Lung (tissue), 12 donors: ENCODE measurements around the gene RIIAD1. TPM values are rescaled to one million over a fixed set of nuclear protein-coding genes. Genes with fewer than 3 reads are reported as not detected.
"Not testable (repeated sequence)": the region's sequence is repeated elsewhere in the genome, so short reads cannot be mapped to it uniquely, and the experiment has no call there.

Source experiments
- ATAC-seq: fragments of 200-7000 bp; cut with Tn5 transposase; one replicate; pipeline ENCODE4 v1.9.1; 2020; ENCODE audit warnings: moderate number of reproducible peaks; ENCODE audit not compliant: insufficient read depth, low FRiP score
- DNase-seq, 3 donors: peaks; one replicate each; pipeline ENCODE4 v3.0.0-alpha.2; 2013 to 2017
- H3K27ac ChIP-seq, 2 donors: one replicate each; pipeline ENCODE4 v1.5.1; 2013; ENCODE audit warnings: mild to moderate bottlenecking in 2 of 2, moderate library complexity in 2 of 2, control low read depth in 1 of 2, inconsistent platforms in 1 of 2, low read depth in 1 of 2, low read length in 1 of 2
- H3K27me3 ChIP-seq, 3 donors: one replicate each; pipeline ENCODE4 v1.5.1; 2013; ENCODE audit warnings: low read length in 2 of 3; ENCODE audit not compliant: control insufficient read depth in 3 of 3, insufficient read depth in 3 of 3
- H3K36me3 ChIP-seq, 4 donors: one replicate each; pipeline ENCODE4 v1.5.1; 2013; ENCODE audit warnings: low read length in 4 of 4, mild to moderate bottlenecking in 1 of 4, moderate library complexity in 1 of 4; ENCODE audit not compliant: control insufficient read depth in 4 of 4, insufficient read depth in 4 of 4
- H3K4me1 ChIP-seq, 5 donors: one replicate each; pipeline ENCODE4 v1.5.1; 2013; ENCODE audit warnings: low read length in 5 of 5, mild to moderate bottlenecking in 2 of 5, moderate library complexity in 1 of 5; ENCODE audit not compliant: control insufficient read depth in 5 of 5, insufficient read depth in 5 of 5
- H3K4me3 ChIP-seq: one replicate; pipeline ENCODE4 v1.5.1; 2013; ENCODE audit warnings: mild to moderate bottlenecking, control low read depth, moderate library complexity
- H3K9ac ChIP-seq, 2 donors: one replicate each; pipeline ENCODE4 v1.5.1; 2013; ENCODE audit warnings: low read length in 2 of 2, control low read depth in 1 of 2; ENCODE audit not compliant: insufficient read depth in 1 of 2
- H3K9me3 ChIP-seq, 4 donors: one replicate each; pipeline ENCODE4 v1.5.1; 2013; ENCODE audit warnings: low read length in 3 of 4, mild to moderate bottlenecking in 1 of 4, moderate library complexity in 1 of 4; ENCODE audit not compliant: control insufficient read depth in 4 of 4, insufficient read depth in 3 of 4
- CTCF ChIP-seq: IDR thresholded peaks from 2 replicates; pipeline ENCODE4 v1.5.1; 2012; ENCODE audit warnings: mild to moderate bottlenecking; ENCODE audit errors: control extremely low read depth, extremely low read depth
- WGBS, 2 donors: extraction: QIAGEN DNeasy Blood & Tissue Kit; methylation state at CpG; one replicate each; pipeline ENCODE4 v1.1.7; 2013; 5-methylcytosine and 5-hydroxymethylcytosine counted together
- polyA plus RNA-seq, 2 donors: library from polyadenylated mRNA; stranded (reverse); fragments of 200-250 nt; gene quantifications; one replicate each; pipeline ENCODE4 v1.2.1, GENCODE V29; 2013
- total RNA-seq, 2 donors: library from RNA; depleted of rRNA in 1 of 2; stranded (reverse); fragments of >200 nt in 1 of 2; gene quantifications; one replicate each; pipeline ENCODE4 v1.2.1, GENCODE V29; 2014 to 2021
- donor health status: control.
- donor health status: control.
- donor health status: Bipolar disorder and iron deficiency.
- donor health status: healthy.
- donor health status: DM: yes; HTN: yes; CAD: no.

RIIAD1 gene
- total and polyA plus RNA-seq, 4 donors: 8.6 to 17.1 (median 9.1) TPM

- Histone ChIP-seq H3K9ac (no peak overlapping the region), H3K9me3 (no peaks in the 10 kb centered on the region), H3K27me3 (peaks cover 3 to 15% (median 13%) of the 10 kb centered on the region in 3 donors), H3K4me3 (no peak overlapping the region), H3K4me1 (peaks cover 0 to 3% (median 0%) of the 10 kb centered on the region in 5 donors), H3K27ac (peak overlapping the region in 1 of 2 donors; percentile 0), H3K36me3 (no peaks in the 10 kb centered on the region)
- ATAC-seq (no peak), DNase-seq (no peak)
- WGBS, 2 donors: 58 to 67% methylated on average over 10 of the region's 10 CpGs
- no peak for TF ChIP-seq CTCF
Observed at GRCh38 chr1:151729157-151729965, 8.0 kb downstream of the RIIAD1 start.

GRCh38 chr1:151729966-151730291 lies 8.6 kb downstream of the RIIAD1 start:
- no peak overlapping the region for H3K4me3 ChIP-seq
- H3K9ac ChIP-seq: no peak overlapping the region
- no peak overlapping the region for H3K27ac ChIP-seq
- WGBS, 2 donors: 79 to 80% methylated on average over 4 of the region's 4 CpGs
- DNase-seq: no peak
- no peak for ATAC-seq
- H3K9me3 ChIP-seq: no peaks in the 10 kb centered on the region
- peaks cover 0 to 3% (median 0%) of the 10 kb centered on the region in 5 donors for H3K4me1 ChIP-seq
- H3K36me3 ChIP-seq: no peaks in the 10 kb centered on the region
- TF ChIP-seq CTCF: no peak
- H3K27me3 ChIP-seq: peaks cover 3 to 15% (median 13%) of the 10 kb centered on the region in 3 donors

GRCh38 chr1:151733126-151733525 lies 11.8 kb downstream of the RIIAD1 start:
- no peaks in the 10 kb centered on the region for H3K36me3 ChIP-seq
- ATAC-seq (no peak), DNase-seq (no peak)
- H3K4me3 ChIP-seq: no peak overlapping the region
- H3K9me3 ChIP-seq: peaks cover 0 to 4% (median 1%) of the 10 kb centered on the region in 4 donors
- H3K9ac ChIP-seq: no peak overlapping the region
- 70 to 75% methylated on average over 3 of the region's 3 CpGs for WGBS, 2 donors
- H3K27ac ChIP-seq: no peak overlapping the region
- H3K27me3 ChIP-seq: peaks cover 0 to 11% (median 10%) of the 10 kb centered on the region in 3 donors
- TF ChIP-seq CTCF: no peak
- no peaks in the 10 kb centered on the region for H3K4me1 ChIP-seq

GRCh38 chr1:151733995-151734394 lies 12.7 kb downstream of the RIIAD1 start:
- not testable (repeated sequence) for DNase-seq, H3K4me1 ChIP-seq, ATAC-seq, H3K9me3 ChIP-seq, H3K36me3 ChIP-seq, H3K4me3 ChIP-seq, H3K9ac ChIP-seq, H3K27ac ChIP-seq, H3K27me3 ChIP-seq
- 94 to 96% methylated on average over 9 of the region's 9 CpGs for WGBS, 2 donors
